Esophagus muscularis mucosa (tissue), 4 donors: ENCODE measurements around the gene WNT9A. TPM values are rescaled to one million over a fixed set of nuclear protein-coding genes. Genes with fewer than 3 reads are reported as not detected.
"Not testable (repeated sequence)": the region's sequence is repeated elsewhere in the genome, so short reads cannot be mapped to it uniquely, and the experiment has no call there.

Experiments used
- DNase-seq: peaks from one replicate; pipeline ENCODE4 v3.0.0-alpha.2; 2017; ENCODE audit errors: extremely low spot score
- H3K27ac ChIP-seq, 4 donors: fragments of 200-600 bp; sonication (generic); replicated peaks in 1 of 4; 1 replicate in 3 of 4; 2 replicates in 1 of 4; pipeline ENCODE4 v1.5.1; 2016 to 2019; ENCODE audit warnings: mild to moderate bottlenecking in 1 of 4
- H3K27me3 ChIP-seq, 4 donors: fragments of 200-600 bp; sonication (generic); one replicate each; pipeline versions ENCODE4 v1.5.1 to v1.6.0; 2016 to 2019
- H3K36me3 ChIP-seq, 4 donors: fragments of 200-600 bp; sonication (generic); one replicate each; pipeline ENCODE4 v1.5.1; 2016 to 2019
- H3K4me1 ChIP-seq, 4 donors: fragments of 200-600 bp; sonication (generic); one replicate each; pipeline ENCODE4 v1.5.1; 2016 to 2019
- H3K4me3 ChIP-seq, 4 donors: fragments of 200-600 bp; sonication (generic); 1 replicate in 2 of 4; 2 replicates in 2 of 4; pipeline ENCODE4 v1.5.1; 2016 to 2019; ENCODE audit warnings: mild to moderate bottlenecking in 4 of 4, moderate library complexity in 1 of 4
- H3K9me3 ChIP-seq, 4 donors: fragments of 200-600 bp; sonication (generic); 1 replicate in 3 of 4; 2 replicates in 1 of 4; pipeline ENCODE4 v1.5.1; 2016 to 2019
- CTCF ChIP-seq, 3 experiments: fragments of 200-600 bp in 2 of 3; fragments of 450-650 bp in 1 of 3; sonication (generic) in 2 of 3; IDR thresholded peaks; one replicate each; pipeline ENCODE4 v1.5.1; 2017 to 2019; ENCODE audit warnings: antibody characterized with exemption in 3 of 3, mild to moderate bottlenecking in 2 of 3, moderate library complexity in 1 of 3
- EP300 ChIP-seq: sonication (generic); formaldehyde crosslinking; IDR thresholded peaks from one replicate; pipeline ENCODE4 v1.6.1; 2017; ENCODE audit warnings: antibody characterized with exemption
- POLR2A ChIP-seq: fragments of 450-650 bp; IDR thresholded peaks from one replicate; pipeline ENCODE4 v1.6.1; 2017; ENCODE audit warnings: antibody characterized with exemption, moderate library complexity, mild to moderate bottlenecking, low read depth
- POLR2AphosphoS5 ChIP-seq, 2 donors: sonication (generic); formaldehyde crosslinking; IDR thresholded peaks; one replicate each; pipeline ENCODE4 v1.6.1; 2017; ENCODE audit warnings: antibody characterized with exemption in 2 of 2
- WGBS: methylation state at CpG from one replicate; pipeline ENCODE4 v1.1.5; 2018; 5-methylcytosine and 5-hydroxymethylcytosine counted together
- intact Hi-C: fragments of 100-400 bp; cut with DNase I; formaldehyde crosslinking; loops from one replicate; pipeline ENCODE4 v1.15.1; 2023
- total RNA-seq, 4 donors: library from RNA; depleted of rRNA; stranded (reverse); fragments of >200 nt; gene quantifications; one replicate each; pipeline versions ENCODE4 v1.1.0 to v1.2.1, GENCODE V29; 2016

Gene WNT9A
- total RNA-seq, 4 donors from 2014 or later, result 7.5 to 18.1 (median 14.4) TPM

GRCh38 chr1:227880342-227880924 lies 67.3 kb downstream of the WNT9A start:
- H3K27me3 ChIP-seq, result no peaks in the 10 kb centered on the region
- H3K9me3 ChIP-seq, result no peaks in the 10 kb centered on the region
- H3K36me3 ChIP-seq, result no peaks in the 10 kb centered on the region
- peak; percentile 87 for DNase-seq
- no peak overlapping the region for H3K4me3 ChIP-seq
- H3K27ac ChIP-seq, result no peak overlapping the region
- WGBS, result 73% methylated on average over 4 of the region's 4 CpGs
- intact Hi-C loops, result no loop called here
- TF ChIP-seq EP300, result no peak
- no peak for TF ChIP-seq CTCF (IDR thresholded peaks at IDR 0.05)
- TF ChIP-seq POLR2A, result no peak
- no peak for TF ChIP-seq POLR2AphosphoS5 (IDR thresholded peaks at IDR 0.05)
- H3K4me1 ChIP-seq, result peaks cover 4 to 6% (median 5%) of the 10 kb centered on the region in 4 donors

GRCh38 chr1:227877810-227878209 lies 69.9 kb downstream of the WNT9A start:
- H3K27me3 ChIP-seq, H3K4me1 ChIP-seq, H3K4me3 ChIP-seq, H3K36me3 ChIP-seq, H3K9me3 ChIP-seq, intact Hi-C loops, DNase-seq, H3K27ac ChIP-seq: not testable (repeated sequence)
- 84% methylated on average over 3 of the region's 3 CpGs for WGBS

- H3K4me3 ChIP-seq, H3K36me3 ChIP-seq, H3K27me3 ChIP-seq, H3K27ac ChIP-seq, DNase-seq, H3K4me1 ChIP-seq, H3K9me3 ChIP-seq, intact Hi-C loops: not testable (repeated sequence)
- 71% methylated on average over 2 of the region's 5 CpGs for WGBS
Measured at GRCh38 chr1:227871892-227872291, 75.8 kb downstream of the WNT9A start.

GRCh38 chr1:227870366-227870765 lies 77.4 kb downstream of the WNT9A start:
- Histone ChIP-seq H3K4me1 (no peaks in the 10 kb centered on the region), H3K27ac (no peak overlapping the region), H3K9me3 (peaks cover 0 to 5% (median 1%) of the 10 kb centered on the region in 4 donors), H3K36me3 (no peaks in the 10 kb centered on the region), H3K27me3 (no peaks in the 10 kb centered on the region), H3K4me3 (no peak overlapping the region)
- WGBS, result 72% methylated on average over 3 of the region's 3 CpGs
- no peak for TF ChIP-seq CTCF (IDR thresholded peaks at IDR 0.05)
- TF ChIP-seq EP300, result no peak
- TF ChIP-seq POLR2AphosphoS5 (IDR thresholded peaks at IDR 0.05), result no peak
- TF ChIP-seq POLR2A, result no peak
- intact Hi-C loops, result no loop called here
- no peak for DNase-seq

- Histone ChIP-seq H3K36me3 (no peaks in the 10 kb centered on the region), H3K27me3 (no peaks in the 10 kb centered on the region), H3K4me1 (no peaks in the 10 kb centered on the region), H3K27ac (no peak overlapping the region), H3K9me3 (peaks cover 0 to 10% (median 5%) of the 10 kb centered on the region in 4 donors), H3K4me3 (no peak overlapping the region)
- 66% methylated on average over 5 of the region's 5 CpGs for WGBS
- TF ChIP-seq EP300 (no peak), POLR2AphosphoS5 (IDR thresholded peaks at IDR 0.05) (no peak), POLR2A (no peak), CTCF (IDR thresholded peaks at IDR 0.05) (no peak)
- intact Hi-C loops, result no loop called here
- DNase-seq, result no peak
Measured at GRCh38 chr1:227869851-227870305, 77.9 kb downstream of the WNT9A start.

- WGBS, result 77% methylated on average over 5 of the region's 5 CpGs
Measured at GRCh38 chr1:227869279-227869842, 78.4 kb downstream of the WNT9A start.

More at GRCh38 chr1:227869279-227869842, 78.4 kb downstream of the WNT9A start:
- intact Hi-C loops, result no loop called here
- H3K27ac ChIP-seq, result no peak overlapping the region
- H3K9me3 ChIP-seq, result peaks cover 0 to 15% (median 9%) of the 10 kb centered on the region in 4 donors
- no peaks in the 10 kb centered on the region for H3K27me3 ChIP-seq
- H3K36me3 ChIP-seq, result no peaks in the 10 kb centered on the region
- TF ChIP-seq CTCF (IDR thresholded peaks at IDR 0.05), result no peak
- no peak for TF ChIP-seq POLR2AphosphoS5 (IDR thresholded peaks at IDR 0.05)
- TF ChIP-seq EP300, result no peak
- TF ChIP-seq POLR2A, result no peak
- no peaks in the 10 kb centered on the region for H3K4me1 ChIP-seq
- DNase-seq, result no peak
- no peak overlapping the region for H3K4me3 ChIP-seq
